Measurements from ENCODE around the gene IL15.

DNA sequence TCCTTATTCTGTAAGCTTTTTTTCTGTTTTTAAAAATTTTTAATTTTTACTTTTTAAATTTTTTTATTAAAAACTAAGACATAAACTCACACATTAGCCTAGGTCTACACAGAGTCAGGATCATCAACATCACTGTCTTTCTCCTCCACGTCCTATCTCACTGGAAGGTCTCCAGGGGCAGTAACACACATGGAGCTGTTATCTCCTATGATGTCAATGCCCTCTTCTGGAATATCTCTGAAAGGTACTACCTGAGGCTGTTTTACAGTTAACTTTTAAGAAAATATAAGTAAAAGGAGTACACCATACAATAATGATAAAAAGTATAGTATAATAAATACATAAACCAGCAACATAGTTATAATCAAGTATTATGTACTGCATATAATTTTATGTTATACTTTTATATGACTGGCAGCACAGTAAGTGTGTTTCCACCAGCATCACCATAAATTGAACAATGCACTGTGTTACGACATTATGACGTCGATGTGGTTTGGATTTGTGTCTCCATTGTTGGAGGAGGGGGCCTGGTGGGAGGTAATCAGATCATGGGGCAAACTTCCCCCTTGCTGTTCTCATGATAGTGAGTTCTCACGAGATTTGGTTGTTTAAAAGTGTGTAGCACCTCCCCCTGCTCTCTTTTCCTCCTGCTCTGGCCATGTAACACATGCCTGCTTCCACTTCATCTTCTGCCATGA is 21.3 kb downstream of the IL15 start:
- TF ChIP-seq POLR2AphosphoS5 (IDR thresholded peaks at IDR 0.05; ENCODE audit: low read depth) (no peak), EZH2phosphoT487 (IDR thresholded peaks at IDR 0.05; ENCODE audit: unreplicated experiment) (no peak), EZH2 (IDR thresholded peaks at IDR 0.05; ENCODE audit: low read depth, unreplicated experiment) (no peak), CREB1 (CRISPR knock-in tag; IDR thresholded peaks at IDR 0.05; ENCODE audit: low read depth) (no peak)
- TF ChIP-seq, protein P1, sequence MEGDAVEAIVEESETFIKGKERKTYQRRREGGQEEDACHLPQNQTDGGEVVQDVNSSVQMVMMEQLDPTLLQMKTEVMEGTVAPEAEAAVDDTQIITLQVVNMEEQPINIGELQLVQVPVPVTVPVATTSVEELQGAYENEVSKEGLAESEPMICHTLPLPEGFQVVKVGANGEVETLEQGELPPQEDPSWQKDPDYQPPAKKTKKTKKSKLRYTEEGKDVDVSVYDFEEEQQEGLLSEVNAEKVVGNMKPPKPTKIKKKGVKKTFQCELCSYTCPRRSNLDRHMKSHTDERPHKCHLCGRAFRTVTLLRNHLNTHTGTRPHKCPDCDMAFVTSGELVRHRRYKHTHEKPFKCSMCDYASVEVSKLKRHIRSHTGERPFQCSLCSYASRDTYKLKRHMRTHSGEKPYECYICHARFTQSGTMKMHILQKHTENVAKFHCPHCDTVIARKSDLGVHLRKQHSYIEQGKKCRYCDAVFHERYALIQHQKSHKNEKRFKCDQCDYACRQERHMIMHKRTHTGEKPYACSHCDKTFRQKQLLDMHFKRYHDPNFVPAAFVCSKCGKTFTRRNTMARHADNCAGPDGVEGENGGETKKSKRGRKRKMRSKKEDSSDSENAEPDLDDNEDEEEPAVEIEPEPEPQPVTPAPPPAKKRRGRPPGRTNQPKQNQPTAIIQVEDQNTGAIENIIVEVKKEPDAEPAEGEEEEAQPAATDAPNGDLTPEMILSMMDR (conservative IDR thresholded peaks at IDR 0.05; ENCODE audit: low read depth in 2 of 2): peak in 1 of 2 experiments; percentile 48; a peak in 3 of 4 replicates
- TF ChIP-seq, protein P2, sequence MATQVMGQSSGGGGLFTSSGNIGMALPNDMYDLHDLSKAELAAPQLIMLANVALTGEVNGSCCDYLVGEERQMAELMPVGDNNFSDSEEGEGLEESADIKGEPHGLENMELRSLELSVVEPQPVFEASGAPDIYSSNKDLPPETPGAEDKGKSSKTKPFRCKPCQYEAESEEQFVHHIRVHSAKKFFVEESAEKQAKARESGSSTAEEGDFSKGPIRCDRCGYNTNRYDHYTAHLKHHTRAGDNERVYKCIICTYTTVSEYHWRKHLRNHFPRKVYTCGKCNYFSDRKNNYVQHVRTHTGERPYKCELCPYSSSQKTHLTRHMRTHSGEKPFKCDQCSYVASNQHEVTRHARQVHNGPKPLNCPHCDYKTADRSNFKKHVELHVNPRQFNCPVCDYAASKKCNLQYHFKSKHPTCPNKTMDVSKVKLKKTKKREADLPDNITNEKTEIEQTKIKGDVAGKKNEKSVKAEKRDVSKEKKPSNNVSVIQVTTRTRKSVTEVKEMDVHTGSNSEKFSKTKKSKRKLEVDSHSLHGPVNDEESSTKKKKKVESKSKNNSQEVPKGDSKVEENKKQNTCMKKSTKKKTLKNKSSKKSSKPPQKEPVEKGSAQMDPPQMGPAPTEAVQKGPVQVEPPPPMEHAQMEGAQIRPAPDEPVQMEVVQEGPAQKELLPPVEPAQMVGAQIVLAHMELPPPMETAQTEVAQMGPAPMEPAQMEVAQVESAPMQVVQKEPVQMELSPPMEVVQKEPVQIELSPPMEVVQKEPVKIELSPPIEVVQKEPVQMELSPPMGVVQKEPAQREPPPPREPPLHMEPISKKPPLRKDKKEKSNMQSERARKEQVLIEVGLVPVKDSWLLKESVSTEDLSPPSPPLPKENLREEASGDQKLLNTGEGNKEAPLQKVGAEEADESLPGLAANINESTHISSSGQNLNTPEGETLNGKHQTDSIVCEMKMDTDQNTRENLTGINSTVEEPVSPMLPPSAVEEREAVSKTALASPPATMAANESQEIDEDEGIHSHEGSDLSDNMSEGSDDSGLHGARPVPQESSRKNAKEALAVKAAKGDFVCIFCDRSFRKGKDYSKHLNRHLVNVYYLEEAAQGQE (IDR thresholded peaks at IDR 0.05; ENCODE audit: unreplicated experiment): no peak
